Measurements from ENCODE around the gene SULT1A1.

Gene SULT1A1

GRCh38 chr16:28589930-28590329, 19.9 kb downstream of the SULT1A1 start:
- Histone ChIP-seq H3K4me1 (ENCODE audit: control insufficient read depth, insufficient read depth, low read length) (no peaks in the 10 kb centered on the region), H3K9ac (ENCODE audit: low read length in 2 of 2) (no peak overlapping the region), H3K4me3 (ENCODE audit: low read length in 2 of 2) (no peak overlapping the region), H3K27ac (ENCODE audit: low read length) (no peak overlapping the region), H3K36me3 (ENCODE audit: control insufficient read depth in 2 of 2, insufficient read depth in 2 of 2, low read length in 2 of 2) (peaks cover 30 to 33% of the 10 kb centered on the region in 2 donors), H3K9me3 (ENCODE audit: control insufficient read depth in 2 of 2, low read length in 2 of 2) (no peaks in the 10 kb centered on the region), H3K27me3 (ENCODE audit: control insufficient read depth in 1 of 2, insufficient read depth in 2 of 2, low read length in 2 of 2) (no peaks in the 10 kb centered on the region)

- Histone ChIP-seq H3K9me3 (ENCODE audit: control insufficient read depth in 2 of 2, low read length in 2 of 2) (no peaks in the 10 kb centered on the region), H3K4me1 (ENCODE audit: control insufficient read depth, insufficient read depth, low read length) (no peaks in the 10 kb centered on the region), H3K27me3 (ENCODE audit: control insufficient read depth in 1 of 2, insufficient read depth in 2 of 2, low read length in 2 of 2) (no peaks in the 10 kb centered on the region), H3K27ac (ENCODE audit: low read length) (no peak overlapping the region), H3K4me3 (ENCODE audit: low read length in 2 of 2) (no peak overlapping the region), H3K9ac (ENCODE audit: low read length in 2 of 2) (no peak overlapping the region), H3K36me3 (ENCODE audit: control insufficient read depth in 2 of 2, insufficient read depth in 2 of 2, low read length in 2 of 2) (peaks cover 30 to 36% of the 10 kb centered on the region in 2 donors)
These were observed 20.8 kb downstream of the SULT1A1 start for GRCh38 chr16:28589069-28589468.

- H3K9ac ChIP-seq (ENCODE audit: low read length in 2 of 2): no peak overlapping the region
- peaks cover 34 to 43% of the 10 kb centered on the region in 2 donors for H3K36me3 ChIP-seq (ENCODE audit: control insufficient read depth in 2 of 2, insufficient read depth in 2 of 2, low read length in 2 of 2)
- H3K4me1 ChIP-seq (ENCODE audit: control insufficient read depth, insufficient read depth, low read length): no peaks in the 10 kb centered on the region
- no peaks in the 10 kb centered on the region for H3K27me3 ChIP-seq (ENCODE audit: control insufficient read depth in 1 of 2, insufficient read depth in 2 of 2, low read length in 2 of 2)
- no peaks in the 10 kb centered on the region for H3K9me3 ChIP-seq (ENCODE audit: control insufficient read depth in 2 of 2, low read length in 2 of 2)
- H3K4me3 ChIP-seq (ENCODE audit: low read length in 2 of 2): no peak overlapping the region
- H3K27ac ChIP-seq (ENCODE audit: low read length): no peak overlapping the region
These were observed 22.5 kb downstream of the SULT1A1 start for GRCh38 chr16:28587386-28587785.

- Histone ChIP-seq H3K27me3 (ENCODE audit: control insufficient read depth in 1 of 2, insufficient read depth in 2 of 2, low read length in 2 of 2) (no peaks in the 10 kb centered on the region), H3K36me3 (ENCODE audit: control insufficient read depth in 2 of 2, insufficient read depth in 2 of 2, low read length in 2 of 2) (peaks cover 38 to 46% of the 10 kb centered on the region in 2 donors), H3K9me3 (ENCODE audit: control insufficient read depth in 2 of 2, low read length in 2 of 2) (no peaks in the 10 kb centered on the region), H3K9ac (ENCODE audit: low read length in 2 of 2) (no peak overlapping the region), H3K27ac (ENCODE audit: low read length) (no peak overlapping the region), H3K4me1 (ENCODE audit: control insufficient read depth, insufficient read depth, low read length) (no peaks in the 10 kb centered on the region), H3K4me3 (ENCODE audit: low read length in 2 of 2) (no peak overlapping the region)
These were observed 23.4 kb downstream of the SULT1A1 start for GRCh38 chr16:28586466-28586865.

- Histone ChIP-seq H3K4me3 (ENCODE audit: low read length in 2 of 2) (no peak overlapping the region), H3K9ac (ENCODE audit: low read length in 2 of 2) (no peak overlapping the region), H3K9me3 (ENCODE audit: control insufficient read depth in 2 of 2, low read length in 2 of 2) (no peaks in the 10 kb centered on the region), H3K27me3 (ENCODE audit: control insufficient read depth in 1 of 2, insufficient read depth in 2 of 2, low read length in 2 of 2) (no peaks in the 10 kb centered on the region), H3K4me1 (ENCODE audit: control insufficient read depth, insufficient read depth, low read length) (no peaks in the 10 kb centered on the region), H3K27ac (ENCODE audit: low read length) (no peak overlapping the region), H3K36me3 (ENCODE audit: control insufficient read depth in 2 of 2, insufficient read depth in 2 of 2, low read length in 2 of 2) (peaks cover 43 to 46% of the 10 kb centered on the region in 2 donors)
These were observed 24.2 kb downstream of the SULT1A1 start for GRCh38 chr16:28585674-28586073.

- no peak overlapping the region for H3K27ac ChIP-seq (ENCODE audit: low read length)
- H3K9ac ChIP-seq (ENCODE audit: low read length in 2 of 2): no peak overlapping the region
- H3K36me3 ChIP-seq (ENCODE audit: control insufficient read depth in 2 of 2, insufficient read depth in 2 of 2, low read length in 2 of 2): peaks cover 18 to 28% of the 10 kb centered on the region in 2 donors
- no peaks in the 10 kb centered on the region for H3K9me3 ChIP-seq (ENCODE audit: control insufficient read depth in 2 of 2, low read length in 2 of 2)
- H3K4me3 ChIP-seq (ENCODE audit: low read length in 2 of 2): no peak overlapping the region
- H3K4me1 ChIP-seq (ENCODE audit: control insufficient read depth, insufficient read depth, low read length): no peaks in the 10 kb centered on the region
- H3K27me3 ChIP-seq (ENCODE audit: control insufficient read depth in 1 of 2, insufficient read depth in 2 of 2, low read length in 2 of 2): no peaks in the 10 kb centered on the region
These were observed 29.0 kb downstream of the SULT1A1 start for GRCh38 chr16:28580726-28581315.

GRCh38 chr16:28575446-28576109, 34.3 kb downstream of the SULT1A1 start:
- H3K4me3 ChIP-seq (ENCODE audit: low read length in 2 of 2): no peak overlapping the region
- H3K4me1 ChIP-seq (ENCODE audit: control insufficient read depth, insufficient read depth, low read length): peaks cover 18% of the 10 kb centered on the region
- H3K9ac ChIP-seq (ENCODE audit: low read length in 2 of 2): no peak overlapping the region
- no peaks in the 10 kb centered on the region for H3K9me3 ChIP-seq (ENCODE audit: control insufficient read depth in 2 of 2, low read length in 2 of 2)
- H3K27me3 ChIP-seq (ENCODE audit: control insufficient read depth in 1 of 2, insufficient read depth in 2 of 2, low read length in 2 of 2): no peaks in the 10 kb centered on the region
- H3K36me3 ChIP-seq (ENCODE audit: control insufficient read depth in 2 of 2, insufficient read depth in 2 of 2, low read length in 2 of 2): peaks cover 0 to 5% of the 10 kb centered on the region in 2 donors
- no peak overlapping the region for H3K27ac ChIP-seq (ENCODE audit: low read length)

- H3K4me1 ChIP-seq (ENCODE audit: control insufficient read depth, insufficient read depth, low read length): peaks cover 18% of the 10 kb centered on the region
- no peak overlapping the region for H3K27ac ChIP-seq (ENCODE audit: low read length)
- H3K9me3 ChIP-seq (ENCODE audit: control insufficient read depth in 2 of 2, low read length in 2 of 2): no peaks in the 10 kb centered on the region
- no peak overlapping the region for H3K4me3 ChIP-seq (ENCODE audit: low read length in 2 of 2)
- no peaks in the 10 kb centered on the region for H3K27me3 ChIP-seq (ENCODE audit: control insufficient read depth in 1 of 2, insufficient read depth in 2 of 2, low read length in 2 of 2)
- H3K9ac ChIP-seq (ENCODE audit: low read length in 2 of 2): no peak overlapping the region
- H3K36me3 ChIP-seq (ENCODE audit: control insufficient read depth in 2 of 2, insufficient read depth in 2 of 2, low read length in 2 of 2): peaks cover 0 to 5% of the 10 kb centered on the region in 2 donors
These were observed 34.9 kb downstream of the SULT1A1 start for GRCh38 chr16:28574925-28575324.

GRCh38 chr16:28573738-28574718, 35.8 kb downstream of the SULT1A1 start:
- Histone ChIP-seq H3K36me3 (ENCODE audit: control insufficient read depth in 2 of 2, insufficient read depth in 2 of 2, low read length in 2 of 2) (peaks cover 0 to 5% of the 10 kb centered on the region in 2 donors), H3K4me3 (ENCODE audit: low read length in 2 of 2) (no peak overlapping the region), H3K27me3 (ENCODE audit: control insufficient read depth in 1 of 2, insufficient read depth in 2 of 2, low read length in 2 of 2) (no peaks in the 10 kb centered on the region), H3K9me3 (ENCODE audit: control insufficient read depth in 2 of 2, low read length in 2 of 2) (no peaks in the 10 kb centered on the region), H3K27ac (ENCODE audit: low read length) (no peak overlapping the region), H3K4me1 (ENCODE audit: control insufficient read depth, insufficient read depth, low read length) (peaks cover 18% of the 10 kb centered on the region), H3K9ac (ENCODE audit: low read length in 2 of 2) (peak overlapping the region in 1 of 2 donors; percentile 5)

- peaks cover 18% of the 10 kb centered on the region for H3K4me1 ChIP-seq (ENCODE audit: control insufficient read depth, insufficient read depth, low read length)
- H3K27me3 ChIP-seq (ENCODE audit: control insufficient read depth in 1 of 2, insufficient read depth in 2 of 2, low read length in 2 of 2): no peaks in the 10 kb centered on the region
- peaks cover 0 to 5% of the 10 kb centered on the region in 2 donors for H3K36me3 ChIP-seq (ENCODE audit: control insufficient read depth in 2 of 2, insufficient read depth in 2 of 2, low read length in 2 of 2)
- H3K9me3 ChIP-seq (ENCODE audit: control insufficient read depth in 2 of 2, low read length in 2 of 2): no peaks in the 10 kb centered on the region
- H3K4me3 ChIP-seq (ENCODE audit: low read length in 2 of 2): peak overlapping the region in 1 of 2 donors; percentile 47
- peak overlapping the region; percentile 41 for H3K27ac ChIP-seq (ENCODE audit: low read length)
- H3K9ac ChIP-seq (ENCODE audit: low read length in 2 of 2): no peak overlapping the region
These were observed 36.9 kb downstream of the SULT1A1 start for GRCh38 chr16:28572696-28573510.

Data from stomach smooth muscle (tissue), 2 donors.